Measurements from ENCODE around the gene NDRG4. TPM values are rescaled to one million over a fixed set of nuclear protein-coding genes. Genes with fewer than 3 reads are reported as not detected.

Gene NDRG4
- total RNA-seq, 3 donors from 2014 or later = 3.7 to 35.0 (median 5.6) TPM

DNA sequence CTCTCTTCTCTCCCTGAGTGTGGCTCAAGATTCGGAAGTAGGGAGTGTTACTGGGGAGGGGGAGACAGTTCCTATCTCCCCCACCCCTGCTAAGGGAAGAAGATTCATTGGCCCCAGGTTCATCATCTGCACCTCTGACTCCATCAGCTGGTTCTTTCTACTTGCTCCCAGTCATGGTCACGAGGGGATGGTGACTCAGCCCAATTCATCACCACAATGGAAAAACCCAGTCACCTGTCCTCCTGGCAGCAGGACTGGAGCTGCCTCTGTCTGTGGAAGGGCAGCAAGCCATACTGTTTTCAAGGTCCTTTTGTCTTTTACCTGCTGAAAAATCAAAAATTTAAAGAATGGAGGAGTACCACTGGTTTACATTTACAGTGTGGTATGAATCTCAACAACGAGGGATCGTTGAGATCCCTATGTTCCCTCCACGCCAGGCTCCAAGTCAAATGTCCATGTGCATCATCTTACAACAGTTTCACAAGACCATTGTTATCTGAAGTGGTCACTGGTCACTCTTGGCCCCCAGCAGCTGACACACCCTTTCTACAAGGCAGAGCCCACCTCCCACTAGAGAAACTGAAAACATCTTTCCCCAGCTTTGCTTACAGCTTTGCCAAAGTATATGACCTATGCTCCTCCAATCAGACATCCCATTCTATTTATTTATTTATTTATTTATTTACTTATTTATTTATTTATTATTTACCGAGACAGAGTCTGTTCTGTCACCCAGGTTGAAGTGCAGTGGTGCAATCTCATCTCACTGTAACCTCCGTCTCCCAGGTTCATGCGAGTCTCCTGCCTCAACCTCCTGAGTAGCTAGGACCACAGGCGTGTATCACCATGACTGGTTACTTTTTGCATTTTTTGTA, 40.4 kb upstream of the NDRG4 start:
- no peak for TF ChIP-seq POLR2A (IDR thresholded peaks at IDR 0.05)
- TF ChIP-seq POLR2AphosphoS5 (IDR thresholded peaks at IDR 0.05) = no peak
- no peak for TF ChIP-seq CTCF (IDR thresholded peaks at IDR 0.05)
- no peak overlapping the region for H3K27ac ChIP-seq
- intact Hi-C loops (cut with DNase I; ENCODE audit: low total_unique reads) = no loop called here
- peaks cover 0 to 12% of the 10 kb centered on the region in 2 donors for H3K4me1 ChIP-seq
- no peak overlapping the region for H3K4me3 ChIP-seq
- H3K9me3 ChIP-seq = no peaks in the 10 kb centered on the region
- DNase-seq (ENCODE audit: low spot score in 2 of 2) = no peak
- H3K27me3 ChIP-seq = peaks cover 5 to 21% of the 10 kb centered on the region in 2 donors
- no peaks in the 10 kb centered on the region for H3K36me3 ChIP-seq

DNA sequence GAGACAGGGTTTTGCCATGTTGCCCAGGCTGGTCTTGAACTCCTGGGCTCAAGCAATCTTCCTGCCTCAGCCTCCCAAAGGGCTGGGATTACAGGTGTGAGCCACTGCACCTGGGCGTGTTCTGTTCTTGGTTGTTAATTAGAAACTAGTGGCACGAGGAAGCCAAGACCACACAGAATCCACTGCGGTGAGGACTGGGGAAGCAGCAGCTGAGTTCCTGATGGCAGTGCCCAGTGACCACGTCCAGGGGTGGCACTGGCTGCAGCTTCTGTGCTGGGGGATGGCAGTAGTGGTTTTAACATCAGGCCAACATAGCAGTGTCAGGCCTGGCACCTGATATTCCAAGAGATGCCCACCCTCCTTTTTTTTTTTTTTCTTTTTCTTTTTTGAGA, 39.7 kb upstream of the NDRG4 start:
- H3K27ac ChIP-seq = no peak overlapping the region
- intact Hi-C loops (cut with DNase I; ENCODE audit: low total_unique reads) = no loop called here
- H3K4me3 ChIP-seq = no peak overlapping the region

DNA sequence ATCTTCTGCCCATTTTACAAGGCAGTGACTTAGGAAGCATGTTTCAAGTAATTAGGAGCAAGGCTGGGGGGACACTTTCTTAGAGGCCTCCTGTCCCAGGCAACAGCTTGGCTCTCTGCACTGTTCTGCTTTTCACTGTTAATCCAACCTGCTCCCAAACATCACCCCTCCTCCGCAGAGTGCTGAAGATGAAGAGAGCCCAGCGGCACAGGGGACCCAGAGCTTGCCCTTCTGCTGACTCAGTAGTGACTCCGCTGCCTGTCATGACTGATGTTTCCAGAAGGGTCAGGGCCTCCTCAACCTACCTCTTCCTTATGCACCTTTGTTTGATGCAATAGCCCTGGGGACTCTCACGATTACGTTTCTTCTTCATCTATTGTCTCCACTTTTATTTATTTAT, 38.9 kb upstream of the NDRG4 start:
- H3K27me3 ChIP-seq = peaks cover 5 to 36% of the 10 kb centered on the region in 2 donors
- H3K27ac ChIP-seq = no peak overlapping the region
- no peaks in the 10 kb centered on the region for H3K36me3 ChIP-seq
- TF ChIP-seq POLR2A (IDR thresholded peaks at IDR 0.05) = no peak
- no peak for TF ChIP-seq POLR2AphosphoS5 (IDR thresholded peaks at IDR 0.05)
- no peak for TF ChIP-seq CTCF (IDR thresholded peaks at IDR 0.05)
- H3K4me3 ChIP-seq = no peak overlapping the region
- peaks cover 0 to 12% of the 10 kb centered on the region in 2 donors for H3K4me1 ChIP-seq
- no peak for DNase-seq (ENCODE audit: low spot score in 2 of 2)
- no peaks in the 10 kb centered on the region for H3K9me3 ChIP-seq
- intact Hi-C loops (cut with DNase I; ENCODE audit: low total_unique reads) = no loop called here

More for the DNA sequence above, 39.7 kb upstream of the NDRG4 start:
- TF ChIP-seq CTCF (IDR thresholded peaks at IDR 0.05) (no peak), POLR2A (IDR thresholded peaks at IDR 0.05) (no peak)
- DNase-seq (ENCODE audit: low spot score in 2 of 2) = no peak
- Histone ChIP-seq H3K36me3 (no peaks in the 10 kb centered on the region), H3K4me1 (peaks cover 0 to 12% of the 10 kb centered on the region in 2 donors), H3K27me3 (peaks cover 5 to 28% of the 10 kb centered on the region in 2 donors), H3K9me3 (no peaks in the 10 kb centered on the region)

DNA sequence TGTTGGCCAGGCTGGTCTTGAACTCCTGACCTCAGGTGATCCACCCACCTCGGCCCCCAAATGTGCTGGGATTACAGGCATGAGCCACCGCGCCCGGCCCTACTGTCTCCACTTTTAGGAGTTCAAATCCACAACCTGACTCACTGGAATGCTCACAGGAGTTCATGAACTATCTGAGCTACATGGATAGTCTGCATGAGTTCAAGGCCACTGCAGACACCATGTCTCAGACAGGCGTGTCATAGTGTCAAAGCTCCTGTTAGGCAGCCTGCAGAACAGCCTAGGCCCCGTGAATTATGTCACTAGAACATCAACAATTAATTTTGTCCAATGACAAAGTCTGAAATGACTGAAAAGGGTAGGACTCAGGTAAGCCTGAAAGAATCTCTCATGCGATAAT, 38.3 kb upstream of the NDRG4 start:
- Histone ChIP-seq H3K27me3 (peaks cover 5 to 42% of the 10 kb centered on the region in 2 donors), H3K27ac (no peak overlapping the region), H3K4me1 (peaks cover 0 to 12% of the 10 kb centered on the region in 2 donors), H3K4me3 (no peak overlapping the region), H3K36me3 (no peaks in the 10 kb centered on the region), H3K9me3 (no peaks in the 10 kb centered on the region)
- DNase-seq (ENCODE audit: low spot score in 2 of 2) = no peak
- intact Hi-C loops (cut with DNase I; ENCODE audit: low total_unique reads) = no loop called here
- TF ChIP-seq POLR2AphosphoS5 (IDR thresholded peaks at IDR 0.05) (no peak), POLR2A (IDR thresholded peaks at IDR 0.05) (no peak), CTCF (IDR thresholded peaks at IDR 0.05) (no peak)

- H3K4me1 ChIP-seq = peaks cover 0 to 12% of the 10 kb centered on the region in 2 donors
- H3K27me3 ChIP-seq = peaks cover 5 to 46% of the 10 kb centered on the region in 2 donors
- H3K27ac ChIP-seq = no peak overlapping the region
Observed at GRCh38 chr16:58462089-58462488, 37.9 kb upstream of the NDRG4 start.

More at GRCh38 chr16:58462089-58462488, 37.9 kb upstream of the NDRG4 start:
- no peak for TF ChIP-seq POLR2A (IDR thresholded peaks at IDR 0.05)
- no peak for TF ChIP-seq CTCF (IDR thresholded peaks at IDR 0.05)
- TF ChIP-seq POLR2AphosphoS5 (IDR thresholded peaks at IDR 0.05) = no peak
- no peak overlapping the region for H3K4me3 ChIP-seq
- no peaks in the 10 kb centered on the region for H3K9me3 ChIP-seq
- intact Hi-C loops (cut with DNase I; ENCODE audit: low total_unique reads) = no loop called here
- no peaks in the 10 kb centered on the region for H3K36me3 ChIP-seq
- DNase-seq (ENCODE audit: low spot score in 2 of 2) = no peak
